Panc1 (cell line): ENCODE results near the gene PML.
"Not testable (repeated sequence)": the region's sequence is repeated elsewhere in the genome, so short reads cannot be mapped to it uniquely, and the experiment has no call there.

ENCODE experiments used
- CTCF ChIP-seq: fragments of 450-650 bp; IDR thresholded peaks from 2 replicates; pipeline ENCODE4 v1.5.1; 2017; ENCODE audit warnings: mild to moderate bottlenecking
- POLR2AphosphoS5 ChIP-seq: IDR thresholded peaks from 2 replicates; pipeline ENCODE4 v1.6.1; 2012; ENCODE audit warnings: mild to moderate bottlenecking, low read depth, low read length, moderate library complexity
- SIN3A ChIP-seq: IDR thresholded peaks from 2 replicates; pipeline ENCODE4 v1.6.1; 2012; ENCODE audit warnings: low read depth, mild to moderate bottlenecking, low read length, moderate library complexity, borderline replicate concordance; ENCODE audit not compliant: insufficient read depth
- TCF7L2 ChIP-seq: IDR thresholded peaks from 2 replicates; pipeline ENCODE4 v1.6.1; 2011; ENCODE audit warnings: mild to moderate bottlenecking, low read depth, low read length, inconsistent platforms

DNA sequence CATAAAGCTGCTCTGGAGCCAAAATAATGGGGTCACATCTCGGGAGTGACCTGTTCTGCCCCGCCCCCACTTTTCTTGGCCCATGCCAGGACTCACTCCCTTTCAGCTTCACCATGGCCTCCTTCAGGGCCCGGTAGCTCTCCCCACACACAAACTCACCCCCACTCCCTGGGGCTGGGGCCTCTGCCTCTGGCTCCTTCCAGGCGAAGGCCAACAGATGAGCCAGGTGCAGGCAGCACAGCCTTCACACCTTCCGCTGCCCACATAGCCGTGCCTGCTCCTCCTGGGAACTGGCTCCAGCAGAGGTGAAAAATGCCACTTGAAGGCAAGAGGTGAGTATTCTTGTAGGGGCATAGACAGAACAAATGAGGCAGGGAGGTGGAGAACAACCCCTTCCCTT lies 77.1 kb downstream of the PML start:
- not testable (repeated sequence) for TF ChIP-seq CTCF, TCF7L2, SIN3A, POLR2AphosphoS5
